Upper lobe of right lung (tissue), 1 donor: Measurements from ENCODE around the gene MED27. TPM values are rescaled to one million over a fixed set of nuclear protein-coding genes. Genes with fewer than 3 reads are reported as not detected.

Source experiments
- ATAC-seq: fragments of 200-7000 bp; cut with Tn5 transposase; one replicate; pipeline ENCODE4 v1.9.1; 2020; ENCODE audit warnings: mild to moderate bottlenecking, moderate library complexity
- DNase-seq: peaks from one replicate; pipeline ENCODE4 v3.0.0-alpha.2; 2020
- H3K27ac ChIP-seq: fragments of 200-600 bp; one replicate; pipeline ENCODE4 v1.8.0; 2022
- H3K27me3 ChIP-seq: fragments of 200-600 bp; one replicate; pipeline ENCODE4 v1.8.0; 2022; ENCODE audit warnings: mild to moderate bottlenecking
- H3K36me3 ChIP-seq: fragments of 200-600 bp; one replicate; pipeline ENCODE4 v1.8.0; 2022
- H3K4me1 ChIP-seq: fragments of 200-600 bp; one replicate; pipeline ENCODE4 v1.8.0; 2022
- H3K4me3 ChIP-seq: fragments of 200-600 bp; one replicate; pipeline ENCODE4 v1.8.0; 2022; ENCODE audit warnings: mild to moderate bottlenecking
- H3K9me3 ChIP-seq: fragments of 200-600 bp; one replicate; pipeline ENCODE4 v1.8.0; 2022
- CTCF ChIP-seq: fragments of 200-600 bp; IDR thresholded peaks from one replicate; pipeline ENCODE4 v1.8.0; 2022; ENCODE audit warnings: antibody characterized with exemption
- intact Hi-C: fragments of 100-400 bp; cut with DNase I; formaldehyde crosslinking; loops from one replicate; pipeline ENCODE4 v1.11.0; 2022
- total RNA-seq: library from RNA; stranded (reverse); fragmentation: NEBNext Ultra II Directional; extraction: Animal tissue kit (Norgen Biotek cat#: 25700); gene quantifications from one replicate; pipeline ENCODE4 v1.2.1, GENCODE V29; 2021
- donor health status: DM: no; HTN: yes; CAD: no; lungs with severe emphysema.

Gene MED27
- total RNA-seq, 1 donor from 2014 or later: 14.2 TPM

DNA sequence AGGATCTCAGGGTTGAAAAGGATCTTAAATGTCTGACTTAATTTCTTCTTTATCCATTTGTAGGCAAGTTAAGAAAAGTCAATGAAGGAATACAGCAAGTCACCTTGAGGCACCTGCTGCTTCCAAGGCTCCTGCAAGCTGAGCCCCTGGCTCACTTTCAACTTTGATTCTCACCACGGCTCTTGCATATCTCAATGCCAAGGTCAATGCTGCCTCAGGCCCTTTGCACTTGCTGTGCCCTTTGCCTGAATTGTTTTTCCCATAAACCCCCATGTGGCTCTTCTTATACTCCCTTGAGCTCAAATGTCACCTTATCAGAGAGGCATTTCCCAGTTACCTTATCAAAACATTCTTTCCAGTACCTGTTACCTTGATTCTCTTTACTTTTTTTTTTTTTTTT, 195.4 kb downstream of the MED27 start:
- no peak overlapping the region for H3K27ac ChIP-seq
- no peaks in the 10 kb centered on the region for H3K9me3 ChIP-seq
- H3K4me3 ChIP-seq: no peak overlapping the region
- intact Hi-C loops: no loop called here
- no peak for ATAC-seq
- no peak for TF ChIP-seq CTCF
- DNase-seq: peak; percentile 10
- H3K27me3 ChIP-seq: no peaks in the 10 kb centered on the region
- peaks cover 5% of the 10 kb centered on the region for H3K4me1 ChIP-seq
- no peaks in the 10 kb centered on the region for H3K36me3 ChIP-seq

GRCh38 chr9:131880833-131881583, 198.7 kb downstream of the MED27 start:
- Histone ChIP-seq H3K27ac (no peak overlapping the region), H3K9me3 (no peaks in the 10 kb centered on the region), H3K27me3 (no peaks in the 10 kb centered on the region), H3K36me3 (no peaks in the 10 kb centered on the region), H3K4me3 (no peak overlapping the region), H3K4me1 (no peaks in the 10 kb centered on the region)
- no peak for ATAC-seq
- intact Hi-C loops: no loop called here
- TF ChIP-seq CTCF: no peak
- no peak for DNase-seq

DNA sequence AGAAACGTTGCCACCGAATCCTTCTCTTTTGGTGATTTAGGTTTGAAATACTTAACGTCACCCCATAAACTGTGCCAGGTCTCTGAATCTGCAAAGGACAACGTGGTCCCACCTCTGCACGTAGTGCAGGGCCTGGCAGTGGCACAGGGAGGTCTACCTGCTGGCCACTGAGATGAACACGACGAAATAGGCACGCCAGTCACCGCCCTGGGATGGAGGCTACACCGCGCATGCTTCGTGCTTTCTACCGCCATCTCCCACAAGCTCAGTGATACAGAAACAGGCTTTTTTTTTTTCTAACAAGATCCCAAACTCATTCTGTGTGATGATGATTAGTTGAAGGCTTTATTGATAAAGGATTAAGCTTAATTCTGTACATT, 199.8 kb downstream of the MED27 start:
- H3K36me3 ChIP-seq: no peaks in the 10 kb centered on the region
- no peaks in the 10 kb centered on the region for H3K9me3 ChIP-seq
- H3K27ac ChIP-seq: no peak overlapping the region
- H3K27me3 ChIP-seq: no peaks in the 10 kb centered on the region
- intact Hi-C loops: no loop called here
- TF ChIP-seq CTCF: no peak
- peak; percentile 12 for DNase-seq
- no peak for ATAC-seq
- H3K4me1 ChIP-seq: no peaks in the 10 kb centered on the region
- no peak overlapping the region for H3K4me3 ChIP-seq

- Histone ChIP-seq H3K27me3 (no peaks in the 10 kb centered on the region), H3K4me1 (no peaks in the 10 kb centered on the region), H3K27ac (no peak overlapping the region), H3K36me3 (no peaks in the 10 kb centered on the region), H3K4me3 (no peak overlapping the region), H3K9me3 (no peaks in the 10 kb centered on the region)
- intact Hi-C loops: no loop called here
- no peak for TF ChIP-seq CTCF
- ATAC-seq (no peak), DNase-seq (peak; percentile 26)
Measured at GRCh38 chr9:131879181-131879910, 200.3 kb downstream of the MED27 start.

GRCh38 chr9:131876486-131876885, 203.2 kb downstream of the MED27 start:
- DNase-seq (peak; percentile 34), ATAC-seq (no peak)
- H3K4me3 ChIP-seq: no peak overlapping the region
- intact Hi-C loops: no loop called here
- H3K4me1 ChIP-seq: no peaks in the 10 kb centered on the region
- H3K27me3 ChIP-seq: no peaks in the 10 kb centered on the region
- no peaks in the 10 kb centered on the region for H3K9me3 ChIP-seq
- no peaks in the 10 kb centered on the region for H3K36me3 ChIP-seq
- H3K27ac ChIP-seq: no peak overlapping the region
- TF ChIP-seq CTCF: no peak
